Keratinocyte (primary cell): ENCODE results near the gene ALDOB.

ENCODE experiments used
- EZH2 ChIP-seq: IDR thresholded peaks from one replicate; pipeline ENCODE4 v1.6.1; 2012; ENCODE audit warnings: inconsistent platforms, mild to moderate bottlenecking, low read length, moderate library complexity
- TF ChIP-seq, protein P1 (sequence below), 3 experiments: IDR thresholded peaks in 1 of 3; conservative IDR thresholded peaks in 1 of 3; optimal IDR thresholded peaks in 1 of 3; 2 replicates in 2 of 3; 3 replicates in 1 of 3; pipeline versions ENCODE3 to v1.5.1; 2011; ENCODE audit warnings: low read length in 3 of 3, mild to moderate bottlenecking in 3 of 3, moderate library complexity in 2 of 3, control low read depth in 1 of 3, inconsistent platforms in 1 of 3; ENCODE audit not compliant: insufficient read depth in 2 of 3; ENCODE audit errors: extremely low read depth in 1 of 3

DNA sequence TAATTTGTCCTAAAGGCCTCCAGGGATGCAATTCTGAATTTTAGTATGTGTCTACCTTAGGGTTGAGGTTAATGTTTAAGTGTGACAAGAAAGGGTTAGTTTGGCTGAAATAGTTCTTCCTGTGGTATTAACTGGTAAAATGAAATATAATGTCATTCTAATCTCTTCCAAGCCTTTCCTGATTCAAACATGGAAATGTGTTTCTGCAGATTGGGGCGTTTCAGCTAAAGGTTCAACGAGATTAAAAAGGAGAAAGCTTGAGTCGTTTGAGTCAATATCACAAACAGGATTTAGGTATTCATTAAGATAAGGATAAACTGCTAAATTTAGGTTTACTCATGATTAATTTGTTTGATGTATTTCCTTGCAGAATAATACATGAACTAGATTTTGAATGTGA is 34.4 kb upstream of the ALDOB start:
- TF ChIP-seq, protein P1, sequence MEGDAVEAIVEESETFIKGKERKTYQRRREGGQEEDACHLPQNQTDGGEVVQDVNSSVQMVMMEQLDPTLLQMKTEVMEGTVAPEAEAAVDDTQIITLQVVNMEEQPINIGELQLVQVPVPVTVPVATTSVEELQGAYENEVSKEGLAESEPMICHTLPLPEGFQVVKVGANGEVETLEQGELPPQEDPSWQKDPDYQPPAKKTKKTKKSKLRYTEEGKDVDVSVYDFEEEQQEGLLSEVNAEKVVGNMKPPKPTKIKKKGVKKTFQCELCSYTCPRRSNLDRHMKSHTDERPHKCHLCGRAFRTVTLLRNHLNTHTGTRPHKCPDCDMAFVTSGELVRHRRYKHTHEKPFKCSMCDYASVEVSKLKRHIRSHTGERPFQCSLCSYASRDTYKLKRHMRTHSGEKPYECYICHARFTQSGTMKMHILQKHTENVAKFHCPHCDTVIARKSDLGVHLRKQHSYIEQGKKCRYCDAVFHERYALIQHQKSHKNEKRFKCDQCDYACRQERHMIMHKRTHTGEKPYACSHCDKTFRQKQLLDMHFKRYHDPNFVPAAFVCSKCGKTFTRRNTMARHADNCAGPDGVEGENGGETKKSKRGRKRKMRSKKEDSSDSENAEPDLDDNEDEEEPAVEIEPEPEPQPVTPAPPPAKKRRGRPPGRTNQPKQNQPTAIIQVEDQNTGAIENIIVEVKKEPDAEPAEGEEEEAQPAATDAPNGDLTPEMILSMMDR (optimal IDR thresholded peaks at IDR 0.05 in 1 of 3, IDR thresholded peaks at IDR 0.05 in 1 of 3, conservative IDR thresholded peaks at IDR 0.05 in 1 of 3; ENCODE audit: extremely low read depth in 1 of 3, insufficient read depth in 2 of 3, low read length in 3 of 3) = no peak
- TF ChIP-seq EZH2 = no peak
